K562 (cell line): Measurements from ENCODE around the gene NF2. TPM values are rescaled to one million over a fixed set of nuclear protein-coding genes. Genes with fewer than 3 reads are reported as not detected.

Source experiments
- ARID1B ChIP-seq: fragments of 450-650 bp; IDR thresholded peaks from 2 replicates; pipeline ENCODE4 v1.6.1; 2016; ENCODE audit warnings: antibody characterized with exemption, mild to moderate bottlenecking, inconsistent platforms
- ATF7 ChIP-seq: fragments of 450-650 bp; IDR thresholded peaks from 2 replicates; pipeline ENCODE4 v1.7.1; 2014; ENCODE audit warnings: mild to moderate bottlenecking, moderate library complexity
- CBFA2T2 ChIP-seq: fragments of 450-650 bp; conservative IDR thresholded peaks from 2 replicates; pipeline ENCODE4 v1.6.1; 2017; ENCODE audit warnings: mild to moderate bottlenecking
- CBFA2T3 ChIP-seq: fragments of 450-650 bp; IDR thresholded peaks from 2 replicates; pipeline ENCODE4 v1.6.1; 2017
- CBX5 ChIP-seq: IDR thresholded peaks from 2 replicates; pipeline ENCODE4 v1.6.1; 2014; ENCODE audit warnings: low read depth, borderline replicate concordance
- CCAR2 ChIP-seq: fragments of 200-400 bp; formaldehyde crosslinking; IDR thresholded peaks from 2 replicates; pipeline ENCODE4 v1.6.1; 2017; ENCODE audit warnings: mild to moderate bottlenecking, low read depth, low read length
- ELF1 ChIP-seq: fragments of 200-800 bp; sonication (Bioruptor generic); IDR thresholded peaks from 2 replicates; pipeline ENCODE4 v1.6.1; 2016; ENCODE audit warnings: missing genetic modification characterization, missing compliant biosample characterization
- GATAD2B ChIP-seq: fragments of 450-650 bp; IDR thresholded peaks from 2 replicates; pipeline ENCODE4 v1.6.1; 2017; ENCODE audit warnings: mild to moderate bottlenecking, borderline replicate concordance
- HDGF ChIP-seq: fragments of 450-650 bp; IDR thresholded peaks from 2 replicates; pipeline ENCODE4 v1.6.1; 2016
- LEF1 ChIP-seq: fragments of 450-650 bp; IDR thresholded peaks from 2 replicates; pipeline ENCODE4 v1.6.1; 2016; ENCODE audit warnings: mild to moderate bottlenecking
- MIER1 ChIP-seq: fragments of 450-650 bp; IDR thresholded peaks from 2 replicates; pipeline ENCODE4 v1.6.1; 2016; ENCODE audit warnings: antibody characterized with exemption, mild to moderate bottlenecking, low read depth
- POLR2AphosphoS5 ChIP-seq: IDR thresholded peaks from 2 replicates; pipeline ENCODE4 v1.6.1; 2011; ENCODE audit warnings: mild to moderate bottlenecking, low read depth, low read length, moderate library complexity; ENCODE audit not compliant: control insufficient read depth, insufficient read depth
- RNF2 ChIP-seq: sonication (generic); IDR thresholded peaks from 2 replicates; pipeline ENCODE4 v1.6.1; 2016
- SIN3A ChIP-seq, 2 experiments: fragments of 150-350 bp in 1 of 2; IDR thresholded peaks; 2 replicates each; pipeline ENCODE4 v1.6.1; 2011 to 2016; ENCODE audit warnings: borderline replicate concordance in 2 of 2, low read depth in 2 of 2, low read length in 2 of 2, mild to moderate bottlenecking in 2 of 2, moderate library complexity in 2 of 2; ENCODE audit not compliant: control insufficient read depth in 1 of 2
- SMAD4 ChIP-seq: fragments of 250-450 bp; sonication (Bioruptor Pico); conservative IDR thresholded peaks from 2 replicates; pipeline ENCODE4 v1.8.0; 2021; ENCODE audit warnings: inconsistent platforms, mild to moderate bottlenecking, moderate library complexity
- TRIM24 ChIP-seq, 2 experiments: fragments of 450-650 bp; IDR thresholded peaks; 2 replicates each; pipeline ENCODE4 v1.6.1; 2016
- ZKSCAN8 ChIP-seq: fragments of 200-800 bp; sonication (Bioruptor generic); IDR thresholded peaks from 2 replicates; pipeline ENCODE4 v1.6.1; 2016; ENCODE audit warnings: missing genetic modification characterization, missing compliant biosample characterization
- ZNF398 ChIP-seq: fragments of 250-450 bp; sonication (Bioruptor Pico); IDR thresholded peaks from 2 replicates; pipeline ENCODE4 v1.8.0; 2021; ENCODE audit warnings: moderate library complexity, mild to moderate bottlenecking, inconsistent platforms
- ZNF592 ChIP-seq: fragments of 450-650 bp; IDR thresholded peaks from 2 replicates; pipeline ENCODE4 v1.6.1; 2017; ENCODE audit warnings: antibody characterized with exemption, mild to moderate bottlenecking
- polyA plus RNA-seq, 8 experiments: library from polyadenylated mRNA; depleted of rRNA in 4 of 8; stranded (reverse) in 5 of 8; unstranded in 3 of 8; fragments of >200 nt; fragmentation: Nextera tagmentation in 2 of 8; fragmentation: Illumina TruSeq in 1 of 8; extraction: Ambion mirVana in 2 of 8; extraction: Trizol in 1 of 8; gene quantifications; 2 replicates each; pipeline versions ENCODE4 v1.2.1 to v1.2.3, GENCODE V29; 2011 to 2014; ENCODE audit warnings: inconsistent platforms in 1 of 8, missing spikeins in 1 of 8
- total RNA-seq, 7 experiments: library from RNA; depleted of rRNA in 6 of 7; stranded (reverse); fragments of >200 nt in 6 of 7; fragmentation: Illumina TruSeq in 2 of 7; extraction: Trizol in 2 of 7; gene quantifications; 2 replicates each; pipeline versions ENCODE4 v1.2.1 to v1.2.3, GENCODE V29; 2011 to 2021; ENCODE audit warnings: low replicate concordance in 1 of 7
- TF ChIP-seq, protein P1 (sequence below), 2 experiments: fragments of 450-650 bp; conservative IDR thresholded peaks; 2 replicates each; pipeline ENCODE4 v1.6.1; 2017; ENCODE audit warnings: mild to moderate bottlenecking in 2 of 2, moderate library complexity in 2 of 2
- TF ChIP-seq, protein P2 (sequence below): fragments of 250-450 bp; sonication (Bioruptor Pico); IDR thresholded peaks from 2 replicates; pipeline ENCODE4 v1.8.0; 2022; ENCODE audit warnings: inconsistent platforms

NF2 gene
- total and polyA plus RNA-seq, 9 of the 15 experiments (the other 6 are each of a cell fraction or from before 2014, with no cell fraction given) = 2.2 to 32.5 (median 15.2) TPM

GRCh38 chr22:29569011-29569678, 34.3 kb upstream of the NF2 start (continued):
- TF ChIP-seq ZNF398 (CRISPR knock-in tag) (no peak), CBX5 (no peak), GATAD2B (no peak), ELF1 (tag) (no peak), MIER1 (no peak), RNF2 (peak; percentile 48; the same call in 1 of the 2 replicates), SIN3A (IDR thresholded peaks at IDR 0.05; ENCODE audit: borderline replicate concordance in 2 of 2, control insufficient read depth in 1 of 2, low read depth in 2 of 2, low read length in 2 of 2) (no peak), ZKSCAN8 (CRISPR knock-in tag) (no peak), ATF7 (no peak), ARID1B (peak; percentile 57; the same call in 1 of the 2 replicates), CCAR2 (no peak), TRIM24 (IDR thresholded peaks at IDR 0.05) (no peak), HDGF (no peak), ZNF592 (peak; percentile 72), LEF1 (peak; percentile 52; the same call in 1 of the 2 replicates), POLR2AphosphoS5 (peak; percentile 29; the same call in 1 of the 2 replicates), CBFA2T2 (peak; percentile 54), SMAD4 (CRISPR knock-in tag) (no peak), CBFA2T3 (peak; percentile 73)
- TF ChIP-seq, protein P1, sequence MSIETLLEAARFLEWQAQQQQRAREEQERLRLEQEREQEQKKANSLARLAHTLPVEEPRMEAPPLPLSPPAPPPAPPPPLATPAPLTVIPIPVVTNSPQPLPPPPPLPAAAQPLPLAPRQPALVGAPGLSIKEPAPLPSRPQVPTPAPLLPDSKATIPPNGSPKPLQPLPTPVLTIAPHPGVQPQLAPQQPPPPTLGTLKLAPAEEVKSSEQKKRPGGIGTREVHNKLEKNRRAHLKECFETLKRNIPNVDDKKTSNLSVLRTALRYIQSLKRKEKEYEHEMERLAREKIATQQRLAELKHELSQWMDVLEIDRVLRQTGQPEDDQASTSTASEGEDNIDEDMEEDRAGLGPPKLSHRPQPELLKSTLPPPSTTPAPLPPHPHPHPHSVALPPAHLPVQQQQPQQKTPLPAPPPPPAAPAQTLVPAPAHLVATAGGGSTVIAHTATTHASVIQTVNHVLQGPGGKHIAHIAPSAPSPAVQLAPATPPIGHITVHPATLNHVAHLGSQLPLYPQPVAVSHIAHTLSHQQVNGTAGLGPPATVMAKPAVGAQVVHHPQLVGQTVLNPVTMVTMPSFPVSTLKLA (conservative IDR thresholded peaks at IDR 0.05) = no peak
- TF ChIP-seq, protein P2, sequence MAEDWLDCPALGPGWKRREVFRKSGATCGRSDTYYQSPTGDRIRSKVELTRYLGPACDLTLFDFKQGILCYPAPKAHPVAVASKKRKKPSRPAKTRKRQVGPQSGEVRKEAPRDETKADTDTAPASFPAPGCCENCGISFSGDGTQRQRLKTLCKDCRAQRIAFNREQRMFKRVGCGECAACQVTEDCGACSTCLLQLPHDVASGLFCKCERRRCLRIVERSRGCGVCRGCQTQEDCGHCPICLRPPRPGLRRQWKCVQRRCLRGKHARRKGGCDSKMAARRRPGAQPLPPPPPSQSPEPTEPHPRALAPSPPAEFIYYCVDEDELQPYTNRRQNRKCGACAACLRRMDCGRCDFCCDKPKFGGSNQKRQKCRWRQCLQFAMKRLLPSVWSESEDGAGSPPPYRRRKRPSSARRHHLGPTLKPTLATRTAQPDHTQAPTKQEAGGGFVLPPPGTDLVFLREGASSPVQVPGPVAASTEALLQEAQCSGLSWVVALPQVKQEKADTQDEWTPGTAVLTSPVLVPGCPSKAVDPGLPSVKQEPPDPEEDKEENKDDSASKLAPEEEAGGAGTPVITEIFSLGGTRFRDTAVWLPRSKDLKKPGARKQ (CRISPR knock-in tag) = no peak
